GM19035 (cell line): ENCODE data around the gene ATOH8.

ENCODE experiments used
- ATAC-seq: cut with Tn5 transposase; IDR thresholded peaks from one replicate; pipeline ENCODE4 v1.9.1; 2021; ENCODE audit not compliant: unreplicated experiment

Gene ATOH8

DNA sequence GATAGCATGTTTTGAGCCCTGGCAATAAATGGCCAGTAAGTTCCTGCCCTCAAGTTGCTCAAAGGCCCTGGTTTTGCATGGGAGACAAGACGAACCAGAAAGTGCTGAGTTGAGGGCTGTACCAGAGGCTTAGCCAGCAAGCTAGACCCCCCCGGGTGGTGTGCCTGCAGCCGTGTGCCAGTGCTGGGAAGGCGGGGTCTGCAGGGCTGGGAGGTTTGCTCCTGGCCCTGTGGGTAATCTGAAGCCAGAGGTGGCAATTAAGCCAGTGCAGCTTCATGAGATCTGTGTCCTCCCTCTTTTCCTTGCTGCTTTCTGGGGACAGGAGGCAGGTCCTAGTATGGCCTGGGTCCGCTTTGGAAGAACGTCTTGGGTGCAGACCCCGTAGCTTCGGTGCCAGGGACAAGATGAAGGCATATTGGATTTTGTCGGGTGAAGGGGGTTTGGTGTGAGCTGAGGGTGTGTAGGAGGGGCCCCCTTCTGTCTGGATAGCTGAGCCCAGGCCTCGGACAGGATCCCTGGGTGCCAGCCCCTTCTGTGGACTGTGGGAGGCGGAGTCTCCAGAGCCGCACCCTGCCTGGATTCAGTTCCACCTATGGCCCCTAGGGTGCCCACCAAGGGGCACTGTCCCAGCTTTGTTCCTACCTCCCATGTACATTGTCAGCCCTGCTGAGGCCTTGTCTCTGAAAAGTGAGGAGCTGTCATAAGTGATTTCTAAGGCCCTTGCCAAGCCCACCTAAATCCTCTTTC is 15.6 kb downstream of the ATOH8 start:
- ATAC-seq = no peak

GRCh38 chr2:85769983-85770362 is 16.2 kb downstream of the ATOH8 start:
- ATAC-seq = no peak

DNA sequence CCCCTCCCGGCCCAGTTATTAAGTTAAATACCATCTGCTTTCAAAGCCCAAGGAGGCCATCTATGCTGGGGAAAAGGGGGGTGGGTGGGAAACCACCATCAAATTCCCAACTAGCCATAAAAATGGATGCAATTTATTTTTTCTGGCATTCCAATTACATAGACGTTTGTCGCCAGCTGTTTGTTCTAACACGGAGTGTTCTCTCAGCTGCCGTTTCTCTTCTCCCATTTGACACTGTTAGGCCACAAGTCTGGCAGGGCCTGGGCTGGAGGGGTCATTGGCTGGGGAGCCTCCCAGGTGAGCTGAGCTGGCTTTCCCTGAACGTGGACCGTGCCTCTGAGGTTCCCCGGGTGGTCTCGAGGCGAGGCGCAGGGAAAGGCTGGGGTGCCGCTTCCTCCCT is 16.6 kb downstream of the ATOH8 start:
- ATAC-seq = no peak

DNA sequence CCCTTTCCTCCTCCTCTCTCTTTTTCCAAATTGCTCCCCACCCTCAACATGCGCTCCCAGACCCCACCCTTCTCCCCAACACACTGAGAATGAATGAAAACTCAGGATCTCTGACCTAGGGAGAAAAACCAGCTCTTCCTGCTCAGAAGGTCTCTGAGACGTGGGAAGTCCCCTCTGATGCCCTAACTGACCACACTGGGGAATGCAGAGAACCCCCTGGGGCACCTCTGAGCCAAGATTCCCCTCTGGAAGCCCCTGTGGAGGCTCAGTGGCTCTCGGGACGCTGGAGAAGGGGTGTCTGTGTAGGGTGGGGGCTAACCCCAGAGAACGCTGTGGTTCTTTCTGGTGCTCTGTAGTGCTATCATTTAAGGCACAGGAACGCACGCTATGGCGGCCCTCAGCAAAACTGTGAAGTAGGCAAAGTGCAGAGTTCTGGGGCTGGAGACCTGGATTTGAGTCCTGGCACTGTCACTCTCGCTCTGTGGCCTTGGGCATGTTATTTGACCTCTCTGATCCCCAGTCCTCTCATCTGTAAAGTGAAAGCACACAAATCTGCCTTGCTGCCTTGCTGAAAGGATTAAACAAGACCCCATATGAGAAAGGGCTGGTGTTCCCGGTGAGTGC is 17.1 kb downstream of the ATOH8 start:
- no peak for ATAC-seq

DNA sequence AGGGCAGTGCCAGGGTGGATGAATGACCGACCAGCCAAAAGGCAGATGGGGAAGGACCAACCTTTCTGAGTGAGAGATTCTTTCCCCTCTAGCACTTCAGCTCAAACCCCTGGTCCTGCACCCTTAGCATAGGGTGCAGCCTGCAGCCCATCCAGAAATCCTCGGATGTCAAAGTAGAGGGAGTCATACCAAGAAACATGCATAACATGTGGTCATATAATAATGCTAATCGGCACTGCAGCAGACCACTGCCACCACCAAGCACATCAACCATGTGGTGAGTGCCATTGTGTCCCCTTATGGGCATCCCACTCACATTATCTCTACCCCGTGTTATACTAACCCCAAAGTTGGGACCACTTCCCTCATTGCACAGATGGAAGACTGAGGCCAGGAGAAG is 17.7 kb downstream of the ATOH8 start:
- ATAC-seq = no peak

DNA sequence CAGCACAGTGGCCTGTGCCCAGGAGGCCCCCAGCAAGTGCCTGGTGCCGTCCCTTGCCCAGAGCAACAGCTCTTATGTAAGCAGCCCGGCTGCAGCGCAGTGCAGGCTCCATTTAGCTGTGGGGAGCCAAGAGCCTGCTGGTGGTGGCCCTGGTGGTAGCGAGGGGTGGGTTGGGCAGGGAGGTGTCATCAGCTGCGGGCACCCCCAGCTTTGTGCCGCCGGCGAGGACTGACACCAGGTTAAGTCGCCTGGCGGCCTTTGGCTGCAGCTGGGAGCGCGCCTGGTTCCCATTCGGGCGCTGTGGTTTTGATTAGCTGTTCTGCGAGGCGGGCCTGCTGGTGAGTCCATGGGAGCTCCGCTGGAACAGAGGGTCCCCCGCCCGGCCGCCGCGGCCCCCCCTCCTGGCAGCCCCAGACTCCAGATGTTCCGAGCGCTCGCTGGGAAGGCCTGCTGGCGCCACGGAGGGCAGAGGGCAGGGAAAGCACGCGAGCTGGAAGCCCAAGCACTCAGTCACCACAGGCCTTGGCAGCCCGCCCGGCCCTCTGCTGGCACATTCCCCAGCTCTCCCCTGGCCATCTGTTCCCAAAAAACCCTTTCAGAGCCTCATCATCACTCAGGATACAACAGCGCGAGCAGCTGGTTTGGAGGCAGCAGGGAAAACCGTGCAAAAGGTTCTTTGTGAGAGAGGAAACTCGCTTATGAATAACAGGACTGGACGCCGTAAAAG is 18.4 kb downstream of the ATOH8 start:
- ATAC-seq = no peak

DNA sequence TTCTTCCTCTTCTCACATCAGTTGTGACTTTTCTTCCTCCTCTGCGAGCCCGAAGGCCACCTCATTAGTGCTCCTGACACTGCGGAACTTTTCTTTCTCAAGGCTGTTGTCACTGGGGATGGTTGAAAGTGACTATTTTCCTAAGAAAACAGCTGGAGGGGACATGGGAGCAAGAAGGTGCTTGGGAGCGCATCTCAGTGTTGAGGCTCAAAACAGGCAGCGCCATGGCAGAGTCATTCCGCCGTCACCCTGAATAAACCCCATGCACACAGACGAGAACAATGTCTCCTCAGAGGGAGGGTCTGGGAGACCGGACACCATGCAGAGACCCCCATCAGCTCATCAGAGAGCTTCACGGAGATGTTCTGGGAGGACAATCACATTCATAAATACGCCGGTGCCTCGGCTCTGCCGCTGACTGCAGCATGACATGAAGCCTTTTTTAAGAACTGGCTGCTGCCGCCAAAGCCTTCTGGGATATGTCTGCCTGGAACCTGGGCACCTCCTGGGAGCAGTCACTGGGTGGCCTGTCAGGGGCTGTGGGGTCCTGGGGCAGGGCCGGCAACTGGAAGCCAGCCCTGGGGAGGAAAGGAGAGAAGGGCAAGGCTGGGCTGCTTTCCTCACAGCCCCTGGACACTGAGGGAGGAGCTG is 19.2 kb downstream of the ATOH8 start:
- ATAC-seq = no peak

DNA sequence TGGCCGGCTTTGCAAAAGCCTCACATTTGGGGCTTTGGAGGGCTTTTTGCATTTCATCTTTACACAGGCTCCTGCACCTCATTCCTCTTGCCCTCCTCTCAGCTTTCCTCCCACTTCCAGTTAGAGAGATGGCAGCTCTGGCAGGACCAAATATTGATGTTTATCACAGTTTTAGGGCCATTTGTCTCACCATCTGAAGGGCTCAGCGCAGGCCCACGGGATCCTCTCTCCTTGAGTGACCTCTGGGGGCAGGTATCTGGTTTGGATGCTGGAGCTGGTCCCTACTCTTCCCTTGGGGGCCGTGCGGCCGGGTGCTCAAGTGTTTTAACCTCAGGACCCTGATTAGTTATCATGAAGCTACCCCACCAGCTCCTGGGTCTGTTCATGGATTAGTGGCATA is 19.9 kb downstream of the ATOH8 start:
- ATAC-seq = no peak

DNA sequence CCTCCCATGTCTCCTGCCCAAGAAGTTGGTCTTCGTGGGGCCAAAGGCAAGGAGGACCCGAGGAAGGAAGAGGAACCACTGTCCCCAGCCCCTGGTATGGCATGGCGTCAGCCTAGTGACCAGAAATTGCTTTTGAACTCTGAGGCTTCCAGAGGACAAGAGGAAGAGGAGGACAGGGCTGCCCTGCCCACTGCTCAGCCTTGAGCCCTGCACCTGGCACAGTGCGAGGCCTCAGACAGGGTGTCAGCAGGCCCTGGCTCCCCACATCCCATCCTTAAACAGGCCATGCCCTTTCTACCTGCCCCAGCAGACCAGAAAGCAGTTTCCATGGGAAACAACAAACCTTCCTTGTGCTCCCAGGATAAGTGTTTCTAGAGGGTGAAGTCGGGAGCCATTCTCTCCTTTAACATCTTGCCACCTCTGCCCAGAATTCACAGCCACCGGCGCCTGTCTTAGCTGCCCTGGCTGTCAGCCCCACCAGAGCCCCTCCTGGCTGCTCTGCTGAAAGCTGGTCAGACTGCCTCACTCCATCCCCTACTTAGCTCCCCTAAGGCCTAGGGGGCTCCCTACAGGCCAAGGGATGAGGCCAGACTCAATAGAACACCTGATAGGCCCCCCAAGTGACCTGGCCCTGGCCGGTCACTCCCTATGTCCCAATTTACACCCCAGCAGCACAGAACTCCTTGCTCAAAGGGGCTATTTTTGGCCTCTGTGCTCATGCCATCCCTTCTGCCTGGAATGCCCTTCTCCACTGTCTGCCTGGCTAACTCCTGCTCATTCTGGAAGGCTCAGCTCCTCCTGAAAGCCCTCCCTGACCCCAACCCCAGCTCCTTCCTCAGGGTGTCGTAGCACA is 20.6 kb downstream of the ATOH8 start:
- no peak for ATAC-seq

DNA sequence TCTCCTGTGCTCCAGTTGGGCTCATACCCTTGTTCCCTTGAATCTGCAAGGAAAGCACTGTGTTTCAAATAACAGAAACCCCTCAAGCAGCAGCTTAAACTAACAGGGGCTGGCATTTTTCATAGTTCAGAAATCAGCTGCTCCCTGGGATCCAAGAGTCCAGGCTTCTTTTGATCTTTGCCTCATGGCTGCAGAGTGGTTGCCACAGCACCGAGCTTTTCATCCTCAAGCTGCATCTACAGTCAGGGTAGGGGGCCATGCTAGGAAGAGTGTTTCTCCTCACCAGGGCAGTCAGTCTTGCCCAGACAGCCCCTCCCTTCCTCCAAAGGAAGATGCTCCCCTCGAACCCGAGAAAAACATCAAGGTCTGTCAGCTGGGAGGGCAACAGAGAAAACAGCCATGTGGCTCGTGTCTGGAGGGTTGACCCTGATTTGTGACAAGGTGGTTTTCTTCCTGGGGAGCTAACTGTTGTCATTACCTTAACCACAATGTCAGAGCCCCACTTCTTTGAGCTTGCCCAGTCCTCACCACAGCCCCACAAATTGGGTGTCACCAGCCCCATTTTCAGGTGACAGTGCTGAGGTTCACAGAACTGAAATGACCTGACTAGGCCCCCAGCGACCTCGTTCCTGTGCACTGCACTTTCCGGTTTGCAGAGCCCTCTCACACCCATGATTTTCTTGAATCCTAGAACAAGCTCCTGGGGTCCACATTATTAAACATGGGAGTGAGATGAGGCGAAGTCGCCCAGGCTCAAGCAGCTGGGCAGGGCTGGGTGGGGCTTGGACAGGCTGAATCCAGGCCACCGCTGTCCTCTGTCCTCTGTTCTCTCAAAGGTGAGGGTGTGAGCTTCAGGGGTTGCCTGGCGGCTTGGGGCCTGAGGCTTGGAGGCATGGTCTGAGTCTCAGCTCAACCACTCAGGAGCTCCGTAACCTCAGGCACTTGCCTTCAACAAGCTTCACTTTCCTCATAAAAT is 21.9 kb downstream of the ATOH8 start:
- ATAC-seq = no peak

GRCh38 chr2:85776672-85777071 is 22.9 kb downstream of the ATOH8 start:
- ATAC-seq = no peak

GRCh38 chr2:85777441-85777861 is 23.7 kb downstream of the ATOH8 start:
- no peak for ATAC-seq

DNA sequence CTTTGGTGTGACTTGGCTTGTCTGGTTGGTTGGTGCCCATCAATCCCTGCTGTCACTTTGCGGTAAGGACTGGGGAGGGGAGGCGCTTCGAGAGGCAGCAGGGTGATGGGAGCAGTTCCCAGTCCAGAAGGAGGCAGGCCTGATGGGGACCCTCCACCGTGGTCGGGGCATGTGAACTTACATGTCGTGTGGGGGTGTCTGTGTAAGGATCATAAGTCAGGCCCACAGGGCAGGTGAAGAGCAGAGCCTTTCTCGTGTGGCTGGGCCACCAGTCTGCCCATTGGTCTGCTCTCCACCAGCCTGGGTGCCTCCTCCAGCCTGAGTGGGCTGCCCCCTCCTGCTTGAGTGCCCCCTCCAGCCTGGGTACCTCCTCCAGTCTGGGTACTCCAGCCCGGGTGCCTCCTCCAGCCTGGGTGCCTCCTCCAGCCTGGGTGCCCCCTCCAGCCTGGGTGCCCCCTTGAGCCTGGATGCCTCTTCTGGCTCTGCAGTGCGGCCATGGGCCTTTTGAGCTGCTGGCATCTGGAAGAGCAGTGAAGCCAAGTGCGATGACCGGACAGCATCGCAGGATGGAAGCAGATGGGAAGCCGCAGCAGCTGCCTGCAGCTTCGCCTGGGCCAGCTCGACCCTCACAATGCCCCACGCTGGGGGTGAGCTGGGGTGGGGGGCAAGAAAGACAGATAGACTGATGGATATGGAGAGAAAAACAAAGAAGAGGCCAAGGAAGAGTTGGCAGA is 25.0 kb downstream of the ATOH8 start:
- no peak for ATAC-seq

GRCh38 chr2:85779641-85780315 is 26.0 kb downstream of the ATOH8 start:
- ATAC-seq = no peak

GRCh38 chr2:85780316-85781012 is 26.7 kb downstream of the ATOH8 start:
- no peak for ATAC-seq

- no peak for ATAC-seq
Measured at GRCh38 chr2:85781013-85781332, 27.2 kb downstream of the ATOH8 start.

DNA sequence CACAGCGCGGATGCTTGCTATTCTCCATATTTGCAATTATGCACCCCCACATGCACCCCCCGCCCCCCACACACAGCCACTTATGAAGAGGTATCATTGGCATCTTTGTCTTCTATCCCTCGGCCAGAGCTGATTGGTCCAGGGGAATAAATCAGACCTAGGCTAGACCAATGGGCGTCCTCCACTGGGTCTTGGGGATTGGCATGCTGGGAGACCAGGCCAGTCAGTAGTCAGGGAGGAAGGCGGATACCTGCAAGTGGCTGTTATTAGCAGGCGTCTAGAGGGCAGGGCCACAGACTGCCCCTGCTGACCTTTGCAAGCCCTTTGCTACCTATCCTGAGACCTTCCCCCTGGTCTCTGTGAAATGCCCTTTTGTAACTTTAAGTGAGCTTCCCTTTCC is 30.0 kb downstream of the ATOH8 start:
- ATAC-seq = no peak

DNA sequence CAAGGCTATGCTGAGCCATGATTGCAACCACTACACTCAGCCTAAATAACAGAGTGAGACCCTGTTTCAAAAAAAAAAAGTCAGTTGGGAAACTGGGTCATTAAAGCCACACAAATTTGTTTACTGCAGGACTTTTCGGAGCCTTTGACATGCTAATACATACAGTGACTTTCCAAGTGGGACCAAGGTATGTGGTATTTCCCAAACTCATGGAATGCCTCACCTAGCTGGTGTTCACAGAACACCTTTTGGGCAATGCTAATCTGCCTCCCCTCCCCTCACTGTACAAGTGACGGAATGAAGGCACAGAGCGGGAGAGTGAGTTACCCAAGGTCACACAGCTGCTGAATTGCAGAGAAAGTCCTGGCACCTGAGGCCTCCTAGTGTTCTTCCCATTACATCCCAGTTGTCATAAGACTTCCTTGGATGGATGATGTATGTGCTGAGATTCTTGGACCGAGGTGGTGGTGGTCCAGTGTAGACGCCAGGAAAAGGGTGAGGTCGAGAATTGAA is 30.7 kb downstream of the ATOH8 start:
- no peak for ATAC-seq
